GM12891 (cell line): ENCODE results near the gene ABLIM2.

ENCODE experiments used
- POLR2A ChIP-seq: IDR thresholded peaks from 2 replicates; pipeline ENCODE4 v1.6.1; 2011; ENCODE audit warnings: low read depth, low read length, control low read depth
- POLR2AphosphoS5 ChIP-seq: IDR thresholded peaks from 2 replicates; pipeline ENCODE4 v1.6.1; 2011; ENCODE audit warnings: low read depth, low read length, control low read depth

GRCh38 chr4:8102831-8103230, 55.8 kb downstream of the ABLIM2 start:
- TF ChIP-seq POLR2AphosphoS5 (no peak), POLR2A (no peak)
